ENCODE data around the gene ZNF341.

The ZNF341 gene

DNA sequence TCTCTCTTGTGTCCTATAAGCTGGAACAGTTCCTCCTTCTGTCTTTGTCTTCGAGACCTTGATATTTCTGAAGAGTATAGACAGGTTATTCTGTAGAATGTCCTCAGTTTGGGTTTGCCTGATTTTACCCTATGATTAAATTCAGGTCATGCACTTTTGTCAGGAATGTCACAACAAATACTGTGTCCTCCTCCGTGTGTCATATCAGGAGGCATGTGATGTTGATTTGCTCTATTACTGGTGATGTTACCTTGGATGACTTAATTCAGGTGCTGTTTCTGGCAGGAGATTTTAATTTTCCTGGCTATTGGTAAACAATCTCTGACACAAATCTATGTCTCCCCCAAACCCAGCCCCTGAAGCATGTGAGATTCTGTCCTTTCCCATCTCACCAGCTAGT lies 46.0 kb downstream of the ZNF341 start:
- H3K4me3 ChIP-seq (ENCODE audit: low read depth, low read length) = no peak overlapping the region
- H3K27me3 ChIP-seq (ENCODE audit: control insufficient read depth, insufficient read depth, low read length) = no peaks in the 10 kb centered on the region
- H3K4me1 ChIP-seq = no peaks in the 10 kb centered on the region
- H3K36me3 ChIP-seq (ENCODE audit: control insufficient read depth, insufficient read depth, low read length) = no peaks in the 10 kb centered on the region
- no peaks in the 10 kb centered on the region for H3K9me3 ChIP-seq (ENCODE audit: control insufficient read depth, low read length)
- H2AFZ ChIP-seq = no peak overlapping the region
- H3K27ac ChIP-seq = no peak overlapping the region
- no peak overlapping the region for H3K9ac ChIP-seq
- H3K79me2 ChIP-seq = no peaks in the 10 kb centered on the region
- TF ChIP-seq, protein P1, sequence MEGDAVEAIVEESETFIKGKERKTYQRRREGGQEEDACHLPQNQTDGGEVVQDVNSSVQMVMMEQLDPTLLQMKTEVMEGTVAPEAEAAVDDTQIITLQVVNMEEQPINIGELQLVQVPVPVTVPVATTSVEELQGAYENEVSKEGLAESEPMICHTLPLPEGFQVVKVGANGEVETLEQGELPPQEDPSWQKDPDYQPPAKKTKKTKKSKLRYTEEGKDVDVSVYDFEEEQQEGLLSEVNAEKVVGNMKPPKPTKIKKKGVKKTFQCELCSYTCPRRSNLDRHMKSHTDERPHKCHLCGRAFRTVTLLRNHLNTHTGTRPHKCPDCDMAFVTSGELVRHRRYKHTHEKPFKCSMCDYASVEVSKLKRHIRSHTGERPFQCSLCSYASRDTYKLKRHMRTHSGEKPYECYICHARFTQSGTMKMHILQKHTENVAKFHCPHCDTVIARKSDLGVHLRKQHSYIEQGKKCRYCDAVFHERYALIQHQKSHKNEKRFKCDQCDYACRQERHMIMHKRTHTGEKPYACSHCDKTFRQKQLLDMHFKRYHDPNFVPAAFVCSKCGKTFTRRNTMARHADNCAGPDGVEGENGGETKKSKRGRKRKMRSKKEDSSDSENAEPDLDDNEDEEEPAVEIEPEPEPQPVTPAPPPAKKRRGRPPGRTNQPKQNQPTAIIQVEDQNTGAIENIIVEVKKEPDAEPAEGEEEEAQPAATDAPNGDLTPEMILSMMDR (IDR thresholded peaks at IDR 0.05) = no peak
- no peak overlapping the region for H3K4me2 ChIP-seq (ENCODE audit: low read length)

DNA sequence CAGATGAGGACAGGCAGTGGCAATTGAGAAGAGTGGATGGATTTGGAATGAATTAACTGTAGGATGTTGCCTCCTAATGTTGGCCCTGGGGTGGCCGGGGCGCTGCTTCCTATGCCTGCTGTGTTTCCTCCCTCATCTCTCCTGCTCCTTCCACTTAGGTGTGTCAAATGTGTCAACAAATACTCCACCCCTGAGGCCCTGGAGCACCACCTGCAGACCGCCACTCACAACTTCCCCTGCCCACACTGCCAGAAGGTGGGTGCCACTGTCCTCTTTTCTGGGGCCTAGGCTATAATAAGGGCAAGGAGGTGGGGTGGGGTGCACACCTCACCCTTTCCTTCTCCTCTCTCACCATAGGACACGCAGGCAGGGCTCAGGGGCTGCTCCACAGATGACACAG lies 49.3 kb downstream of the ZNF341 start:
- Histone ChIP-seq H3K4me2 (ENCODE audit: low read length) (no peak overlapping the region), H3K36me3 (ENCODE audit: control insufficient read depth, insufficient read depth, low read length) (no peaks in the 10 kb centered on the region), H3K9ac (no peak overlapping the region), H3K79me2 (no peaks in the 10 kb centered on the region), H2AFZ (no peak overlapping the region), H3K9me3 (ENCODE audit: control insufficient read depth, low read length) (no peaks in the 10 kb centered on the region), H3K27me3 (ENCODE audit: control insufficient read depth, insufficient read depth, low read length) (no peaks in the 10 kb centered on the region), H3K4me1 (no peaks in the 10 kb centered on the region), H3K27ac (no peak overlapping the region), H3K4me3 (ENCODE audit: low read depth, low read length) (no peak overlapping the region)
- TF ChIP-seq, protein P1 (IDR thresholded peaks at IDR 0.05) = no peak

DNA sequence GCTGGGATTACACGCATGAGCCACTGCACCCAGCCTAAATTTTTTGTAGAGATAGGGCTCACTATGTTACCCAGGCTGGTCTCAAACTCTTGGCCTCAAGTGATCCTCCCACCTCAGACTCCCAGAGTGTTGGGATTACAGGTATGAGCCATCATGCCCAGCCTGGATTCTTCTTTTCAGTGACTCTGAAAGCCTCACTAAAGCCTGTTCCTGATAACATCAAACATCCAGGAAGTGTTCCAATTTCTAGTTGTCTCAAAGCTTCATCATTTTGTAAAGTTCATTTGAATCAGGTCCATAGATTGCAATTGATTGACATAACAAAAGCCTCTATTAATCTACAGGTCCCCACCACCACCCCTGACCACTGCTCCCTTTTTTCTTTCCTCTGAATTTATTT lies 50.1 kb downstream of the ZNF341 start:
- no peak overlapping the region for H3K27ac ChIP-seq
- no peaks in the 10 kb centered on the region for H3K9me3 ChIP-seq (ENCODE audit: control insufficient read depth, low read length)
- H3K9ac ChIP-seq = no peak overlapping the region
- H3K79me2 ChIP-seq = no peaks in the 10 kb centered on the region
- no peak overlapping the region for H3K4me2 ChIP-seq (ENCODE audit: low read length)
- no peaks in the 10 kb centered on the region for H3K27me3 ChIP-seq (ENCODE audit: control insufficient read depth, insufficient read depth, low read length)
- no peaks in the 10 kb centered on the region for H3K4me1 ChIP-seq
- no peak overlapping the region for H2AFZ ChIP-seq
- no peak overlapping the region for H3K4me3 ChIP-seq (ENCODE audit: low read depth, low read length)
- TF ChIP-seq, protein P1 (IDR thresholded peaks at IDR 0.05) = no peak
- H3K36me3 ChIP-seq (ENCODE audit: control insufficient read depth, insufficient read depth, low read length) = no peaks in the 10 kb centered on the region

DNA sequence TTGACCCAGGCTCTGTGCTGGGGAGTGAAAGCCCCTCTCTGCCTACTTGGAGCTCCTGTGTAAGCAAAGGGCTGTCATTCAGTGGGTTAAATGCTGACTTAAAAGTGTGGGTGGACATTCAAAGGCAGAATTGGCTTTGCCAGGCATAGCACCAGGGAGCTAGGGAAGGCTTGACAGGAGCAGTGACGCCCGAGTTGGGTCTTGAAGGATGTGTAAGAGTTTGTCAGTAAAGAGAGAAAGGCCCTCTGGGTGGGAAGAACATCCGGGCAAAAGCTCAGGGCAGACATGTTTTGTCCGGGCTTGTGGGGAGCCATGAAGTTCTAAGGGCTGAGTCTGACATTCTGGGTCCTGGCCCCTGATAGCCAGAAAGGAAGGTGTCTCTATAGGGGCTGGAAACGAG lies 51.5 kb downstream of the ZNF341 start:
- TF ChIP-seq, protein P1 (IDR thresholded peaks at IDR 0.05) = no peak

DNA sequence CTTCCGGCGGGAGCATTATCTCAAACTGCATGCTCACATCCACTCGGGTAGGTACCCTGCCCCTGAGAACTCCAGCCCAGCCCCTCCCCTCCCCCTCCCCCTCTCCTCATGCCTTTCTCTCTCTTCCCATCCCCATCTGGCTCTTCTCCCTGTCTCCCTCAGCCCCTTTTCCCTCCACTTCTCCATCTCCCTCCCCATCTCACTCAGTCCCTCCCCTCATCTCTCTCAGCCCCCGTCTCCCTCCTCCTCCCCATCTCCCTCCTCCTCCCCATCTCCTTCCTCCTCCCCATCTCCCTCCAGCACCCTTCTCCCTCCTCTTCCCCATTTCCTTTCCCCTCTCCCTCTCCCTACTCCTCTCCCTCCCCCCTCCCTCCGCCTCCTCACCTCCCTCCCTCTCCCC lies 52.0 kb downstream of the ZNF341 start:
- Histone ChIP-seq H3K36me3 (ENCODE audit: control insufficient read depth, insufficient read depth, low read length) (no peaks in the 10 kb centered on the region), H3K4me2 (ENCODE audit: low read length) (no peak overlapping the region), H2AFZ (no peak overlapping the region), H3K79me2 (no peaks in the 10 kb centered on the region), H3K9ac (no peak overlapping the region), H3K4me3 (ENCODE audit: low read depth, low read length) (no peak overlapping the region), H3K27me3 (ENCODE audit: control insufficient read depth, insufficient read depth, low read length) (no peaks in the 10 kb centered on the region), H3K27ac (no peak overlapping the region), H3K4me1 (no peaks in the 10 kb centered on the region), H3K9me3 (ENCODE audit: control insufficient read depth, low read length) (no peaks in the 10 kb centered on the region)
- TF ChIP-seq, protein P1 (IDR thresholded peaks at IDR 0.05) = no peak

More for the DNA sequence above, 51.5 kb downstream of the ZNF341 start:
- Histone ChIP-seq H3K79me2 (no peaks in the 10 kb centered on the region), H3K27ac (no peak overlapping the region), H3K4me2 (ENCODE audit: low read length) (no peak overlapping the region), H3K4me3 (ENCODE audit: low read depth, low read length) (no peak overlapping the region), H3K36me3 (ENCODE audit: control insufficient read depth, insufficient read depth, low read length) (no peaks in the 10 kb centered on the region), H2AFZ (no peak overlapping the region), H3K27me3 (ENCODE audit: control insufficient read depth, insufficient read depth, low read length) (no peaks in the 10 kb centered on the region), H3K9ac (no peak overlapping the region), H3K9me3 (ENCODE audit: control insufficient read depth, low read length) (no peaks in the 10 kb centered on the region), H3K4me1 (no peaks in the 10 kb centered on the region)
